ENCODE results near the gene FAM228A. TPM values are rescaled to one million over a fixed set of nuclear protein-coding genes. Genes with fewer than 3 reads are reported as not detected.
"Not testable (repeated sequence)": the region's sequence is repeated elsewhere in the genome, so short reads cannot be mapped to it uniquely, and the experiment has no call there.

The FAM228A gene
- total RNA-seq, 1 donor from 2014 or later: not detected

GRCh38 chr2:24191156-24191555, 16.3 kb downstream of the FAM228A start:
- no peak for ATAC-seq

DNA sequence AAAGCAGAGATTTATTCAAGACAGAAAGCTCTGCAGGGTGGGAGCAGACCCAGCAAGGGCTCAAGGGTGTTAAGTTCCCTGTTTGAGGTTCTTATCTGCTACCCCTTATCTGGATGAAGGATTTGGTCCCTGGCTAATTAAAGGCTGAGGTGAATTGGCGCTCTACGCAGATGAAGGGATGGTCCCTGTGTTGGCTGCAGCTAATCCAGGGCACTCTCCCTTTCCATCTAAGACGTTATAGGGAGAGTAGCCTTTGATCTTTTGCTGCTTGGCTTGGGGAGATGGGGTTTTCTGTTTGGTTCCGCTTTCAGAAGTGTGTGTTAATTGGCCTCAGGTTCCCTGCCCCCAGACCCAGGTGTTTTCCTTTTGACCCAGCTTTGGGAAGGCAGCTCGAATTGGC, 17.0 kb downstream of the FAM228A start:
- ATAC-seq: no peak

DNA sequence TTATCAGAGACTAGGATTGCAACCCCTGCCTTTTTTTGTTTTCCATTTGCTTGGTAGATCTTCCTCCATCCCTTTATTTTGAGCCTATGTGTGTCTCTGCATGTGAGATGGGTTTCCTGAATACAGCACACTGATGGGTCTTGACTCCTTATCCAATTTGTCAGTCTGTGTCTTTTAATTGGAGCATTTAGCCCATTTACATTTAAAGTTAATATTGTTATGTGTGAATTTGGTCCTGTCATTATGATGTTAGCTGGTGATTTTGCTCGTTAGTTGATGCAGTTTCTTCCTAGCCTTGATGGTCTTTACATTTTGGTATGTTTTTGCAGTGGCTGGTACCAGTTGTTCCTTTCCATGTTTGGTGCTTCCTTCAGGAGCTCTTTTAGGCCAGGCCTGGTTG, 22.4 kb downstream of the FAM228A start:
- not testable (repeated sequence) for ATAC-seq

GRCh38 chr2:24199968-24200590, 25.2 kb downstream of the FAM228A start:
- no peak for ATAC-seq

- ATAC-seq: no peak
Measured at GRCh38 chr2:24200799-24201198, 25.9 kb downstream of the FAM228A start.

DNA sequence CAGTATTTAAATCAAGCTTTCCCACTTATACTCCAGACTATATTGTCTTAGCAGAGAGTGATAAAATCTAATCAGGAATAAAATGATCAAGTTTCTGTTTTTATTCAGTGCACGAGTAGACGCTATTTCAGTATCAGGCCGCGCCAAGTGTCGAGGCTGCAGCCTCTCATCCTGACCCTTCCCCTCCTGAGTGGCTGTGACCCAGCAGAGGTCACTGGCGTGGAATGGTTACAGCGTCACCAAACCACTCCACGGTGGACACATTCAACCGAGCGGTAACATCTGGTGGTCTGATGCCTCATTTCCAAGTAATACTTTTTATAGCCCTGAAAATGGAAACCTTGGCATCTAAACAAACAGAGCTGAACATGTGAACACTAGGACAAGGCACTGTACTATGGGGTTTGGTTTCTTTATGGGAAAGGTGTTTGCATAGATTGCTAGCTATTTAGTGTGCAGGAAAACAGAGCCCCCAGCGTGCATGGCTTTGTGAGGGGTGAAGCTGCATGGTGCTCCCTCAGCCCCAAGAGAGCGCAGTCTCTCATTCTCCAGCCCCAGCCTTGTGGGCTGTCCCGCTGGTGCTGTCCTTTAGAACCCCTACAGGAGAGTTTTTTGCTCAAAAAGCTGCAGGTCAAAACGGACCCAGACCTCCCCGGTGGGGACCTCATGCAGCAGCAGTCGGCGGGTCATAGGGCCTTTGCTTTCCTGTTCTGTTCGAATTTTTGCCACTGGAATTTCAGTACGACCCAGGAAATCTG, 28.4 kb downstream of the FAM228A start:
- no peak for ATAC-seq

DNA sequence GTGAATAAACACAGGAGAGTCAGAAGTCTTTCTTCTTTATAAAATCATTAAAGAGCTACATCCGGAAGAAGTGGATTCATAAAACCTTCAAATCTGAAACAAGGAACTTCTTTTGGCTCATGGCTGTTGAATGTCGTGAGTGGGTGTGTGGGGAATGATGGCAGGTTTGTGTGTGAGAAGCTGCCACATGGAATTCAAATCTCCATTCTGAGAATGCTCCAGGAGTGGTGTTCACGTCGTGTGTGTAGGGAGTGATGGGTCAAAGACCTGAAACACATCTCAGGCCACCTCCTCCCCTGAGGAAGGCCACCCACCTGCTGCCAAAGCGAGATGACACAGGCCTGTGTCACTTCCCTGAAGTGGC, 28.9 kb downstream of the FAM228A start:
- ATAC-seq: no peak

DNA sequence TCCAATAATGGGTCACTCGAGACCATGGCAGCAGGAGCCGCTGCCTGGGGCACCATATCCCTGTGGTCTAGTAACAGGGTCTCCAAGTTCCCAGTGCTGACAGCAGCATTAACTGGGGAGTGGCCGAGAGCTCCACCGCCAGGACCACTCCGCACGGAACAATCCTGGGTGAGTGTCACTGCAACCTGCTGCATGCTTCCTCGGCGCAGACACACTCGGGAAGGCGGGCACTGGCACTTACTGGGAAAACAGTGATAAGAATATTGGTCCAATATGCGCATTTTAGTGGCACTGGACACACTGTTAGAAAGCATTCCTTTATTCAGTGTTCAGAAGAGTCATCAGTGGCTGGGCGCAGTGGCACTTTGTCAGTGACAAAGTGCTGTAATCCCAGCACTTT, 29.7 kb downstream of the FAM228A start:
- ATAC-seq: no peak

GRCh38 chr2:24205131-24205530, 30.3 kb downstream of the FAM228A start:
- ATAC-seq: no peak

GRCh38 chr2:24206242-24206641, 31.4 kb downstream of the FAM228A start:
- ATAC-seq: no peak

DNA sequence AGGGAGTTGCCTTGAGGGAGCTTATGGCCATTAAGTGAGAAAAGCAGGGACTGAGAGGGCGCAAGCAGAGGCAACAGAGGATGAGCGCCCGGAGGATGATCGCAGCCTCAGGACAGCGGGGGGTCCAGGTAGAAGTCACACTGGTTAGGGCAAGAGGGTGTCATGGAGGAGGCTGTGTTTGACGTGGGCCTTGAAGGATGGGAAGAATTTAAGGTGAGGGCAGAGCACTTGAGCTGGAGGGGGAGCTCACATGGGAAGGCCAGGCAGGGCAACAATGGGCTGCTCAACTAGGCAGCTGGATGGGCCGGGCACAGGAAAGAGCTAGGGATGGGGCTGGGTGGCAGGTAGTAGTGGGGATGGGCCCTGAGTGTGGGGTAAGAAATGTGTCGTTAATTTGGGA, 31.9 kb downstream of the FAM228A start:
- no peak for ATAC-seq

DNA sequence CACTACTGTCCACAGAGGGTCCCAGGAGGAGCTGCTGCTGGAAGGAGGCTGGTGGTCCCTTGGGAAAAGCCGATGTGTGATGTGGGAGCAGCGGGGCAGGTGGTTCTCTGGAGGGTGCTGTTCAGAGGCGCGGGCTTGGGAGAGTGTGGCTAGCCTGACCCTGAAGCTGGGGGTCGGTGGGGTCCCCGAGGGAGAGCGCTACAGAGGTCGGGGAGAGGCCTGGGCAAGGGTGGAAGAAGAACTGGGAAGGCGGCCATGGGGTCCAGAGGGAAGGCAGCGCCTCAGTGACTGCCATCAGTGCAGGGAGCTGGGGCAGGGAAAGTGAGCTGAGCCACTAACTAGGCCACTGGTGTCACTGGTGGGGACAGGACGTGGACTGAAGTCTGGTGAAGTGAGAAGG, 32.5 kb downstream of the FAM228A start:
- ATAC-seq: peak; percentile 19

DNA sequence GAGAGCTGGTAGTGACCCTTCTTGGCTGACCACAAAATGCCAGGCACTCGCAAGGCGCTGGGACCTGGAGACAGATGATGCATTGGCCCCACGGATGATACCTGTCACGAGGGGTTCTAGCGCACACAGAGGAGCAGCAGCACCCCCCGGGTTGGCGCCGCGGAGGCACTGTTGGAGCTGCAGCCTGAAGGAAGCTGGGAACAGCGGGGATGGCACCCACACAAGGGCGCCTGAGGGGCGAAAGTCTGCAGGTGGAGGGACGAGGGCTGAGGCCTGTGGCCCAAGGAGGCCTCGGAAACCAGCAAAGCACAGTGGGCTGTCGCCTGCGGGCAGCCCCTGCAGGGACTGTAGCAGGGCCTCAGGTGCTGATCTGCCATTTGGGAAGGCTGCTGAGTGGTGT, 33.6 kb downstream of the FAM228A start:
- no peak for ATAC-seq

GRCh38 chr2:24209389-24210105, 34.7 kb downstream of the FAM228A start:
- ATAC-seq: no peak

GRCh38 chr2:24210106-24210455, 35.2 kb downstream of the FAM228A start:
- no peak for ATAC-seq

- ATAC-seq: no peak
Measured at GRCh38 chr2:24210723-24211122, 35.9 kb downstream of the FAM228A start.

DNA sequence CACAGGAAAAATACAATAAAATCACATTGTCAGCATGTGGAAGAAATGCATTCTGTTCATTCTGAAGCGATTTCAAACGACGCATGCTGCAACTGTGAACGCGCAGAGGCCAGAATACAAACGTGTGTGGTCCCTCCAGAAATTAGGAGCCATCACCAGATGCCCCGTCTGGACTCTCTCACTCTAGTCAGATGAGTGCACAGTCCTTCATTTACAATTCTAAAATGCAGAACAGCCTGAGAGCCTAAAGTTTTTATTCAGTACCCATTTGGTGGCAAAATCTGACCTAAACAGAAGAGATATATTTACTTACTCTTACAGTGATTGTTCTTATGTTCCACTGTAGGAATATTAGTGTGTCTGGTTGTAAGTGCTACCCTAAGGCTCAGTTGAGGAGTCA, 36.6 kb downstream of the FAM228A start:
- no peak for ATAC-seq

DNA sequence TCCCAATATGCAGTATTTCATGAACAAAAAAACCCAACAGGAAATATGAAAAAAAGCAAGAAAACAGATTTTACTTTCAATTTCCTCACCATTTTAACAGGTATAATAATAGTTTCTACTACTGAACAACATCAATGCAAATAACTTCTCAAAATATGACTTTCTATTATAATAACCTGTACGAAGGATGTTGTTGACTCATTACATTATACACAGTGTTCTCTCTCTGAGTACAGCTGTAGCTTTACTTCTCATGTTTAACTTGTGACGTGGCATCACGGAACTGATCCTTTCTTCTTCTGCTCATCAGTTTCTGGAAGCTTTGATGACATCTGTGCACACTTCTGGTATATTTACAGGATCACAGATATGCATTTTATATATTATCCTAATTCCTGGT, 40.0 kb downstream of the FAM228A start:
- no peak for ATAC-seq

- ATAC-seq: no peak
Measured at GRCh38 chr2:24220554-24221291, 45.9 kb downstream of the FAM228A start.

GRCh38 chr2:24221343-24222050, 46.6 kb downstream of the FAM228A start:
- no peak for ATAC-seq

GRCh38 chr2:24222946-24223345, 48.1 kb downstream of the FAM228A start:
- no peak for ATAC-seq

DNA sequence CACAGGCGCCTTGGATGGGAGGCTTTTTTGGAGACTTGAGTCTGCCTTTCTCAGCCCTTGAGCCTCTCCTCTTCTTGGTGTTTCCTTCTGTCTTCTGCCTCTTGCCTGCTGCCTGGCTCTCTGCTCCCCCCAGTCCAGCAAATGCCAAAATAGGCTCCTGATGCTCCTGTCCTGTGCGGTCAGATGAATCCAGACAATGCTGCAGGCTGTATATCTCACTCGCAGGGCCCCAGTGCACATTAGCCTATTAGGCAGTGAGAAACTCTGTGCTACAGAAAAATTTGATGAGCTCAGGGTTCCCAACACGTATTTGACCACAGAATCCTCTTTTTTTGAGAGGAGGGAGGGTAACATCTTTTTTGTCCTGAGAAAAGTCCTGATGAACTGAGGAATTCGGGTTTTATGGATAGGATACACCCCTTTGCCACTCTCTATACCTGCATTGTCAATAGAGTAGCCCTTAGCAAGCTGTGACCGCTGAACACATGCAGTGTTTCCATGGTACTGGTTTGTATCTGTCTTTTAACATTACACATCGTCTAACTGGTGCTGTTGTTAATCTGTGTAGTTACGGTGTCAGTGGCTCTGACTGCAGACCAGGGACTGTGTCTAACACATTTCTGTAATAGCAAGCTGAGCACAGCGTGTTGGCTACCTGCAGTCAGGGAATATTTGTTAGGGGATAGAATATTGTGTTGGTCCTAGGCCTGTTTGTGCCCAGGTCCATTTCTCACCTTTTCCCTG, 50.8 kb downstream of the FAM228A start:
- no peak for ATAC-seq
